HepG2 (cell line): ENCODE results near the gene CHMP1A. TPM values are rescaled to one million over a fixed set of nuclear protein-coding genes. Genes with fewer than 3 reads are reported as not detected.

Experiments used
- ADNP ChIP-seq: sonication (generic); formaldehyde crosslinking; IDR thresholded peaks from 2 replicates; pipeline ENCODE4 v1.4.0; 2020; ENCODE audit warnings: missing genetic modification reagents
- EED ChIP-seq: sonication (generic); formaldehyde crosslinking; IDR thresholded peaks from 2 replicates; pipeline ENCODE4 v1.5.0; 2020; ENCODE audit warnings: mild to moderate bottlenecking, missing genetic modification reagents
- GATAD1 ChIP-seq: IDR thresholded peaks from 2 replicates; pipeline ENCODE4 v1.6.1; 2016; ENCODE audit warnings: missing genetic modification reagents, missing compliant biosample characterization
- HIVEP1 ChIP-seq: sonication (generic); formaldehyde crosslinking; IDR thresholded peaks from 2 replicates; pipeline ENCODE4 v1.4.0; 2020; ENCODE audit warnings: mild to moderate bottlenecking, missing genetic modification reagents
- NR2F6 ChIP-seq, 2 experiments: IDR thresholded peaks; 2 replicates each; pipeline ENCODE4 v1.6.1; 2016; ENCODE audit warnings: antibody characterized with exemption in 1 of 2, mild to moderate bottlenecking in 1 of 2
- TOE1 ChIP-seq: sonication (generic); formaldehyde crosslinking; IDR thresholded peaks from 2 replicates; pipeline ENCODE4 v1.4.0; 2020; ENCODE audit warnings: mild to moderate bottlenecking, missing genetic modification reagents
- ZNF547 ChIP-seq: sonication (generic); formaldehyde crosslinking; IDR thresholded peaks from 2 replicates; pipeline ENCODE4 v1.5.1; 2020; ENCODE audit warnings: mild to moderate bottlenecking, missing genetic modification reagents
- ZNF563 ChIP-seq: sonication (generic); formaldehyde crosslinking; IDR thresholded peaks from 2 replicates; pipeline ENCODE4 v1.8.0; 2022; ENCODE audit warnings: mild to moderate bottlenecking, moderate library complexity, missing genetic modification reagents
- ZNF570 ChIP-seq: sonication (generic); formaldehyde crosslinking; IDR thresholded peaks from 2 replicates; pipeline ENCODE4 v1.4.0; 2020; ENCODE audit warnings: mild to moderate bottlenecking, missing genetic modification reagents, borderline replicate concordance
- polyA plus RNA-seq, 8 experiments: library from polyadenylated mRNA; depleted of rRNA in 3 of 8; stranded (reverse) in 7 of 8; unstranded in 1 of 8; fragments of >200 nt; fragmentation: Illumina TruSeq in 4 of 8; extraction: Trizol in 4 of 8; gene quantifications; 2 replicates each; pipeline versions ENCODE4 v1.2.1 to v1.2.3, GENCODE V29; 2011 to 2016; ENCODE audit warnings: low read depth in 4 of 8, missing spikeins in 1 of 8, mixed read lengths in 1 of 8; ENCODE audit not compliant: insufficient read depth in 1 of 8
- total RNA-seq, 5 experiments: library from RNA; depleted of rRNA; stranded (reverse); fragments of >200 nt; fragmentation: Illumina TruSeq; extraction: Trizol; gene quantifications; 2 replicates each; pipeline ENCODE4 v1.2.3, GENCODE V29; 2016; ENCODE audit warnings: low read depth in 1 of 5
- TF ChIP-seq, protein P1 (sequence below): sonication (generic); formaldehyde crosslinking; IDR thresholded peaks from 2 replicates; pipeline ENCODE4 v1.8.1; 2023; ENCODE audit warnings: mild to moderate bottlenecking, moderate library complexity, missing genetic modification reagents
- TF ChIP-seq, protein P2 (sequence below), 2 experiments: fragments of 450-650 bp in 1 of 2; sonication (generic) in 1 of 2; formaldehyde crosslinking in 1 of 2; IDR thresholded peaks; 2 replicates each; pipeline versions ENCODE4 v1.6.1 to v1.8.0; 2016 to 2022; ENCODE audit warnings: antibody characterized with exemption in 1 of 2, mild to moderate bottlenecking in 1 of 2, missing genetic modification reagents in 1 of 2
- TF ChIP-seq, protein P3 (sequence below): fragments of 450-650 bp; IDR thresholded peaks from 2 replicates; pipeline ENCODE4 v1.6.1; 2017; ENCODE audit warnings: mild to moderate bottlenecking
- TF ChIP-seq, protein P4 (sequence below): sonication (generic); formaldehyde crosslinking; IDR thresholded peaks from 2 replicates; pipeline ENCODE4 v1.4.0; 2020; ENCODE audit warnings: low read depth, mild to moderate bottlenecking, missing genetic modification reagents

The CHMP1A gene
- total and polyA plus RNA-seq, 2 of the 13 experiments (the other 11 are each of a cell fraction or from before 2014, with no cell fraction given), result 69.4 to 73.3 TPM

DNA sequence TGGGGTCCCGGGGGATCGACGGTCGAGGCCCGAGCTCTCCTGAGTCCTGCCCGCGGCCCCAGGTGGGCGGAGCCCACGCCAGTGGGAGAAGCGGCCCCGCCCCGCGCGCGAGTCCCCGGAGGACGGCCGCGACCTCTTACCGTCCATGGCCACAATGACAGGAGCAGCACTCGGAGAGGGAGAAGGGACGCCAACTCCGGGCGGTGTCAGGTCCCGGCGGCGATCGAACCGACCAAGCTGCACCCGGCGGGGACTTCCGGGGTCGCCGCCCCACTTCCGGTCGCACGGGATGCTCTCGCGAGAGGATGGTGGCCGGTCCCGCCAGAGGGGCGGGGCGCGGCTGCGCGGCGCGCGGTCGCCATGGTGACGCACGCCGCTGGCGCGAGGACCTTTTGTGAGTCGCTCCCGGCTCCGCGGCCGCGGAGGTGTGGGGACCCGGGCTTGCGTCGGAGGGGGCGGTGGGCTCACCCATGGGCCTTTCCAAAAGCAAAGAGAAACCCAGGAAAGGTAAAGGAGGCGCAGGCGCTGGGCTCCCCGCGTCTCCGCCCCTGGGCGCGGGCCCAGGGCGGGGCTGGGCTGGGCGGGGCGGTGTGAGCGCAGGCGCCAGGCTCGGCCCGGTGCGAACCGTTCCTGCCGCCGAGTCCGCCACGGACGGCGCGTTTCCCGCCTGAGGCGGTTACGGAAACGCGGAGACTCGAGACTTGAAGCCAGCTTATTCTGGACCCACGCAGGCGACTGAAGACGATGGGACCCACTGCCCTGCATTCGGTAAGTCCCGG is at the start of gene CHMP1A, which contains the start of gene SPATA33 (continued):
- TF ChIP-seq, protein P1, sequence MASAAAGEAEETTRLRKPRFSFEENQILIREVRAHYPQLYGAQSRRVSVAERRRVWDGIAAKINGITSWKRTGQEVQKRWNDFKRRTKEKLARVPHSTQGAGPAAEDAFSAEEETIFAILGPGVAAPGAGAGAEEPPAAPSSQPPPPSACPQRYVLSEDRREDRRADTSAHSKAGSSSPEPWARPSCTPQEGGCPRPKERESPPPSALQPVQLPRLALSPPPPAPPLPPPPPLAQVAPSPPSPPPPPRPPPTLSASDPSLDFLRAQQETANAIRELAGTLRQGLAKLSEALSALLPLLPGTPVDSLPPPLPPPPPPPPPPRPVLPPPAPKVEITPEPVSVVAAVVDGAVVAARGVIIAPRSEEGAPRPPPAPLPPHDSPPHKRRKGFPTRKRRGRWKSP (CRISPR knock-in tag), result peak; percentile 90
- TF ChIP-seq, protein P2, sequence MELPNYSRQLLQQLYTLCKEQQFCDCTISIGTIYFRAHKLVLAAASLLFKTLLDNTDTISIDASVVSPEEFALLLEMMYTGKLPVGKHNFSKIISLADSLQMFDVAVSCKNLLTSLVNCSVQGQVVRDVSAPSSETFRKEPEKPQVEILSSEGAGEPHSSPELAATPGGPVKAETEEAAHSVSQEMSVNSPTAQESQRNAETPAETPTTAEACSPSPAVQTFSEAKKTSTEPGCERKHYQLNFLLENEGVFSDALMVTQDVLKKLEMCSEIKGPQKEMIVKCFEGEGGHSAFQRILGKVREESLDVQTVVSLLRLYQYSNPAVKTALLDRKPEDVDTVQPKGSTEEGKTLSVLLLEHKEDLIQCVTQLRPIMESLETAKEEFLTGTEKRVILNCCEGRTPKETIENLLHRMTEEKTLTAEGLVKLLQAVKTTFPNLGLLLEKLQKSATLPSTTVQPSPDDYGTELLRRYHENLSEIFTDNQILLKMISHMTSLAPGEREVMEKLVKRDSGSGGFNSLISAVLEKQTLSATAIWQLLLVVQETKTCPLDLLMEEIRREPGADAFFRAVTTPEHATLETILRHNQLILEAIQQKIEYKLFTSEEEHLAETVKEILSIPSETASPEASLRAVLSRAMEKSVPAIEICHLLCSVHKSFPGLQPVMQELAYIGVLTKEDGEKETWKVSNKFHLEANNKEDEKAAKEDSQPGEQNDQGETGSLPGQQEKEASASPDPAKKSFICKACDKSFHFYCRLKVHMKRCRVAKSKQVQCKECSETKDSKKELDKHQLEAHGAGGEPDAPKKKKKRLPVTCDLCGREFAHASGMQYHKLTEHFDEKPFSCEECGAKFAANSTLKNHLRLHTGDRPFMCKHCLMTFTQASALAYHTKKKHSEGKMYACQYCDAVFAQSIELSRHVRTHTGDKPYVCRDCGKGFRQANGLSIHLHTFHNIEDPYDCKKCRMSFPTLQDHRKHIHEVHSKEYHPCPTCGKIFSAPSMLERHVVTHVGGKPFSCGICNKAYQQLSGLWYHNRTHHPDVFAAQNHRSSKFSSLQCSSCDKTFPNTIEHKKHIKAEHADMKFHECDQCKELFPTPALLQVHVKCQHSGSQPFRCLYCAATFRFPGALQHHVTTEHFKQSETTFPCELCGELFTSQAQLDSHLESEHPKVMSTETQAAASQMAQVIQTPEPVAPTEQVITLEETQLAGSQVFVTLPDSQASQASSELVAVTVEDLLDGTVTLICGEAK (IDR thresholded peaks at IDR 0.05), result peak; percentile 80
- TF ChIP-seq, protein P2 (CRISPR knock-in tag; IDR thresholded peaks at IDR 0.05), result peak; percentile 30; the same call in 1 of the 2 replicates
- TF ChIP-seq ZNF547 (CRISPR knock-in tag) (peak; percentile 92), TOE1 (CRISPR knock-in tag) (0 out of 2 replicates have a peak, but pooled peaks have one; percentile 16), ADNP (CRISPR knock-in tag) (0 out of 2 replicates have a peak, but pooled peaks have one; percentile 37), EED (CRISPR knock-in tag) (no peak; the same call in none of the 2 replicates), ZNF563 (peak; percentile 84), ZNF570 (CRISPR knock-in tag) (no peak), GATAD1 (CRISPR knock-in tag) (peak; percentile 93), HIVEP1 (CRISPR knock-in tag) (peak; percentile 66; the same call in 1 of the 2 replicates), NR2F6 (IDR thresholded peaks at IDR 0.05) (no peak), NR2F6 (CRISPR knock-in tag; IDR thresholded peaks at IDR 0.05) (peak; percentile 80)
- TF ChIP-seq, protein P3, sequence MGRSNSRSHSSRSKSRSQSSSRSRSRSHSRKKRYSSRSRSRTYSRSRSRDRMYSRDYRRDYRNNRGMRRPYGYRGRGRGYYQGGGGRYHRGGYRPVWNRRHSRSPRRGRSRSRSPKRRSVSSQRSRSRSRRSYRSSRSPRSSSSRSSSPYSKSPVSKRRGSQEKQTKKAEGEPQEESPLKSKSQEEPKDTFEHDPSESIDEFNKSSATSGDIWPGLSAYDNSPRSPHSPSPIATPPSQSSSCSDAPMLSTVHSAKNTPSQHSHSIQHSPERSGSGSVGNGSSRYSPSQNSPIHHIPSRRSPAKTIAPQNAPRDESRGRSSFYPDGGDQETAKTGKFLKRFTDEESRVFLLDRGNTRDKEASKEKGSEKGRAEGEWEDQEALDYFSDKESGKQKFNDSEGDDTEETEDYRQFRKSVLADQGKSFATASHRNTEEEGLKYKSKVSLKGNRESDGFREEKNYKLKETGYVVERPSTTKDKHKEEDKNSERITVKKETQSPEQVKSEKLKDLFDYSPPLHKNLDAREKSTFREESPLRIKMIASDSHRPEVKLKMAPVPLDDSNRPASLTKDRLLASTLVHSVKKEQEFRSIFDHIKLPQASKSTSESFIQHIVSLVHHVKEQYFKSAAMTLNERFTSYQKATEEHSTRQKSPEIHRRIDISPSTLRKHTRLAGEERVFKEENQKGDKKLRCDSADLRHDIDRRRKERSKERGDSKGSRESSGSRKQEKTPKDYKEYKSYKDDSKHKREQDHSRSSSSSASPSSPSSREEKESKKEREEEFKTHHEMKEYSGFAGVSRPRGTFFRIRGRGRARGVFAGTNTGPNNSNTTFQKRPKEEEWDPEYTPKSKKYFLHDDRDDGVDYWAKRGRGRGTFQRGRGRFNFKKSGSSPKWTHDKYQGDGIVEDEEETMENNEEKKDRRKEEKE, result no peak
- TF ChIP-seq, protein P4, sequence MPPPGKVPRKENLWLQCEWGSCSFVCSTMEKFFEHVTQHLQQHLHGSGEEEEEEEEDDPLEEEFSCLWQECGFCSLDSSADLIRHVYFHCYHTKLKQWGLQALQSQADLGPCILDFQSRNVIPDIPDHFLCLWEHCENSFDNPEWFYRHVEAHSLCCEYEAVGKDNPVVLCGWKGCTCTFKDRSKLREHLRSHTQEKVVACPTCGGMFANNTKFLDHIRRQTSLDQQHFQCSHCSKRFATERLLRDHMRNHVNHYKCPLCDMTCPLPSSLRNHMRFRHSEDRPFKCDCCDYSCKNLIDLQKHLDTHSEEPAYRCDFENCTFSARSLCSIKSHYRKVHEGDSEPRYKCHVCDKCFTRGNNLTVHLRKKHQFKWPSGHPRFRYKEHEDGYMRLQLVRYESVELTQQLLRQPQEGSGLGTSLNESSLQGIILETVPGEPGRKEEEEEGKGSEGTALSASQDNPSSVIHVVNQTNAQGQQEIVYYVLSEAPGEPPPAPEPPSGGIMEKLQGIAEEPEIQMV, result peak; percentile 60
